GM13977 (cell line): ENCODE measurements around the gene CNTNAP2.

ENCODE experiments used
- DNase-seq: peaks from one replicate; pipeline ENCODE4 v3.0.0; 2012; ENCODE audit warnings: low spot score
- CTCF ChIP-seq: IDR thresholded peaks from 2 replicates; pipeline ENCODE4 v1.5.1; 2012; ENCODE audit warnings: mild to moderate bottlenecking, control low read depth; ENCODE audit not compliant: insufficient read depth; ENCODE audit errors: extremely low read depth, missing control alignments
- in situ Hi-C: fragments of 300-500 bp; cut with MboI; formaldehyde crosslinking; loops from one replicate; pipeline ENCODE4 v1.12.0; 2022; ENCODE audit warnings: low sequenced_read_pairs, low pct_unique_long_range_greater_than_20kb, mixed read lengths, inconsistent platforms; ENCODE audit not compliant: unreplicated experiment

The CNTNAP2 gene

GRCh38 chr7:147029953-147030352 is 913.4 kb downstream of the CNTNAP2 start:
- DNase-seq: no peak
- in situ Hi-C loops: no loop called here
- TF ChIP-seq CTCF: no peak

DNA sequence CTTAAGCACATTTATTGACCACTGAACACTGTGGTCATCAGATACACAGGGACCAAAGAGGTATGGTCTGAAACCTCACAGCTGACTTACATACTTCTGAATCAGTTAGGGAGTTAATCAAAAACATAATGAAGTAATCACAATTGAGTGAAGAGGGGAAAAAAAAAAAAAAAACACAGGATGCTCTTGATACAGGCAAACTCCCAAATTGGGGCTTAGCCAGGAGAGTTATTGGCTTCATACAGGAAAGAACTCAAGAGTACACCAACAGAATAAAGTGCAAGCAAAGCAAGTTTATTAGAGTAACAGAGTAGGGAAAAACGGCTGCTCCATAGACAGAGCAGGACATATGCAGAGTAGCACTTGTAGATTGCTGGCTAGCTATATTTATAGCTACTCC is 917.0 kb downstream of the CNTNAP2 start:
- DNase-seq: no peak
- in situ Hi-C loops: no loop called here
- TF ChIP-seq CTCF: no peak

DNA sequence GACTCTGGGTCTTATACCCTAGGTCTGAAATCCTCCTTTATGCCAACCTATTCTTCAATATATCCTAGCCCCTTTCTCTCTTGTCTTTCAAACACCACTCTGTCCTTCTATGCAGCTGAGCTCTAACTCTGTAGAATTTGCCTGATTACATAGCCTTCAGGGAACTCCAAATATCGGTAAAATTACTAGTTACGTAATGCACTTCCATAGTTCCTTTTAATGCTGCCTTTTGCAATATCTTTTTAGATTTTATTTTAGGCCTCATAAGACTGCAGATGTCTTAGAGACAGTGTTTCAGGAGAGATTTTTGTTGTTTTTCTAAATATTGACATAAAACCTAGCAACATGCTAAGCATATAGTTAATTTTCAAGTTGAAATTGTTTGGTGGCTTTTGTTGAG is 924.8 kb downstream of the CNTNAP2 start:
- TF ChIP-seq CTCF: no peak
- in situ Hi-C loops: no loop called here
- no peak for DNase-seq

DNA sequence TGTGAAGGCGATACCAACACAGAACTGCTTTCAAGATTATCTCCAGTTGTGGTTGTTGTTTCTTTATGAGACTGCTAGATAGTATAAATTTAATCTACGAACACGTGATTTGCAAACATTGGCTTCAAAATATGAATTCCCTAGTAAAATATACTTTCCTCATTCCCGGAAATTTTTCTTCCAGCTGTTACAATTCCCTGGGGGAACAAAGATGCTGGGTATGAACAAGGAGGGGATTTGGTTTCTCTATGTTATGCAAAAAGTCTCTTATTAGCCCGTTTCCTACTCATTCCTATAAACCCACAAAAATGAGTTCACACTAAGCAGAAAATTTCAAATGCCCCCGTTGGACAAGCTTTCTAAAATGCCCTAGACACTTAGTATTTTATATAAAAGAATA is 928.3 kb downstream of the CNTNAP2 start:
- DNase-seq: no peak
- TF ChIP-seq CTCF: no peak
- in situ Hi-C loops: no loop called here

DNA sequence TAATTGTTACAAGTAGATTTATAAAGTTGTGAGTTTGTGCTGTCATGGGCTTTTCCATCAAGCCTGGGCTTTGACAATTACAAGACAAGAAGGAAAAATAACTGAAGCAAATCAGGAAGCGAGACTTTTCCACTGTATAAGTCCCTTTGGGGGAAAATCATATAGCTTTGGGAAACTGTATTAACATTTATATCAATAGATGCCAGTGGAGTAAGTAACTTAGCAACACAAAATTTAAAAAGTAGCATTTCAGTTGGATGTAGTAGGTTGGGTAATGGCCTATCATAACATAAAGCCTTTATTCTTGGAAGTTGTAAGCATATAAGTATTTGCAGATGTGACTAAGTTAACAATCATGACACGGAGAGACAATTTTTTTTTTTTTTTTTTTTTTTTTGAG is 931.1 kb downstream of the CNTNAP2 start:
- TF ChIP-seq CTCF: no peak
- in situ Hi-C loops: no loop called here

GRCh38 chr7:147048864-147049263 is 932.3 kb downstream of the CNTNAP2 start:
- TF ChIP-seq CTCF: no peak
- DNase-seq: no peak

More for the DNA sequence above, 931.1 kb downstream of the CNTNAP2 start:
- DNase-seq: no peak

GRCh38 chr7:147052818-147053217 is 936.2 kb downstream of the CNTNAP2 start:
- no peak for DNase-seq
- no peak for TF ChIP-seq CTCF
- in situ Hi-C loops: no loop called here

More at GRCh38 chr7:147048864-147049263, 932.3 kb downstream of the CNTNAP2 start:
- in situ Hi-C loops: no loop called here
